Testis (tissue), 3 donors: ENCODE measurements around the gene FAIM. TPM values are rescaled to one million over a fixed set of nuclear protein-coding genes. Genes with fewer than 3 reads are reported as not detected.
A peak's percentile ranks its signal among the peaks of the same experiment; 100 is the strongest.
"Not testable (repeated sequence)": the region's sequence is repeated elsewhere in the genome, so short reads cannot be mapped to it uniquely, and the experiment has no call there.

Experiments used
- DNase-seq: peaks from one replicate; pipeline ENCODE4 v3.0.0-alpha.2; 2019
- H3K27ac ChIP-seq, 2 donors: fragments of 200-600 bp; sonication (generic); one replicate each; pipeline ENCODE4 v1.5.1; 2019
- H3K27me3 ChIP-seq: fragments of 200-600 bp; sonication (generic); one replicate; pipeline ENCODE4 v1.5.1; 2019
- H3K36me3 ChIP-seq: fragments of 200-600 bp; sonication (generic); one replicate; pipeline ENCODE4 v1.5.1; 2017; ENCODE audit warnings: low read depth; ENCODE audit errors: missing control alignments
- H3K4me1 ChIP-seq: fragments of 200-600 bp; sonication (generic); one replicate; pipeline ENCODE4 v1.5.1; 2019
- H3K4me3 ChIP-seq, 2 donors: fragments of 200-600 bp; sonication (generic); one replicate each; pipeline ENCODE4 v1.5.1; 2017 to 2019
- H3K9me3 ChIP-seq: fragments of 200-600 bp; sonication (generic); one replicate; pipeline ENCODE4 v1.5.1; 2017
- POLR2A ChIP-seq: fragments of 450-650 bp; IDR thresholded peaks from one replicate; pipeline ENCODE4 v1.6.1; 2017; ENCODE audit warnings: antibody characterized with exemption, mild to moderate bottlenecking, moderate library complexity
- WGBS, 2 donors: methylation state at CpG; one replicate each; pipeline ENCODE4 v1.1.5; 2018; 5-methylcytosine and 5-hydroxymethylcytosine counted together
- intact Hi-C: fragments of 100-400 bp; cut with DNase I; formaldehyde crosslinking; loops from one replicate; pipeline ENCODE4 v1.15.1; 2023; ENCODE audit warnings: low total_unique reads
- polyA plus RNA-seq: library from polyadenylated mRNA; stranded (reverse); fragments of 350-450 nt; fragmentation: Illumina TruSeq; extraction: RNeasy Lipid Tissue Mini Kit (QIAGEN cat#74804); gene quantifications from one replicate; pipeline ENCODE4 v1.2.3, GENCODE V29; 2014; ENCODE audit warnings: low read depth, low replicate concordance; ENCODE audit not compliant: insufficient read depth
- total RNA-seq, 2 donors: library from RNA; depleted of rRNA; stranded (reverse); fragments of >200 nt; gene quantifications; one replicate each; pipeline ENCODE4 v1.2.3, GENCODE V29; 2016
- TF ChIP-seq, protein P1 (sequence below), 3 experiments: fragments of 450-650 bp in 2 of 3; fragments of 200-600 bp in 1 of 3; sonication (generic) in 1 of 3; IDR thresholded peaks; one replicate each; pipeline ENCODE4 v1.5.1; 2016 to 2019; ENCODE audit warnings: antibody characterized with exemption in 3 of 3, mild to moderate bottlenecking in 2 of 3, moderate library complexity in 1 of 3

Gene FAIM
- total and polyA plus RNA-seq, 3 donors from 2014 or later = 7.0 to 15.3 (median 10.8) TPM

DNA sequence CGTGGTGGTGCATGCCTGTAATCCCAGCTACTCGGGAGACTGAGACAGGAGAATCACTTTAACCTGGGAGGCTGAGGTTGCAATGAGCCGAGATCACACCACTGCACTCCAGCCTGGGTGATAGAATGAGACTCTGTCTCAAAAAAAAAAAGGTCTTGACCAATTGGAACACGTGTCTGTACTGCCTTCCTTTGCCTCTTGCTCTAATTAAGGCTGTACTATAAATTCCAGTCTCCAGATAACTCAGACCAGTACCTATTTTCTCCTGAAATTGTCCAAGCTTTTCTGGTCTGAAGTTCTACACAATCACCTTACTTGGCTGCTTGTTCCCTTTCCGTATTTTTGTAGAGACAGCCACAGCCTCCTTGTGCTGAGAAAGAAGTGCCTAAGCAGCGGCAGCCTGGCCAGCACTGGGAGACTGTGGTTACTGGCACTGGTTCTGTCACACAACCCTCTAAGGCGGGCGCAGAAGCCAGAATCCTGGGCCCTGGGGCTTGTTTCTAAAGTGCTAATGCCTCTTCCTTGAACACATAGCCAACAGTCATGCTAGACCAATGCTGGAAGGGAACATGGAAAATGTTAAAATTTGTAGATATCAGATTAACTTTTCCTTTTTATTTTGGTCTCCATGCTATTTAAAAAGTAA is 8.3 kb upstream of the FAIM start:
- TF ChIP-seq, protein P1, sequence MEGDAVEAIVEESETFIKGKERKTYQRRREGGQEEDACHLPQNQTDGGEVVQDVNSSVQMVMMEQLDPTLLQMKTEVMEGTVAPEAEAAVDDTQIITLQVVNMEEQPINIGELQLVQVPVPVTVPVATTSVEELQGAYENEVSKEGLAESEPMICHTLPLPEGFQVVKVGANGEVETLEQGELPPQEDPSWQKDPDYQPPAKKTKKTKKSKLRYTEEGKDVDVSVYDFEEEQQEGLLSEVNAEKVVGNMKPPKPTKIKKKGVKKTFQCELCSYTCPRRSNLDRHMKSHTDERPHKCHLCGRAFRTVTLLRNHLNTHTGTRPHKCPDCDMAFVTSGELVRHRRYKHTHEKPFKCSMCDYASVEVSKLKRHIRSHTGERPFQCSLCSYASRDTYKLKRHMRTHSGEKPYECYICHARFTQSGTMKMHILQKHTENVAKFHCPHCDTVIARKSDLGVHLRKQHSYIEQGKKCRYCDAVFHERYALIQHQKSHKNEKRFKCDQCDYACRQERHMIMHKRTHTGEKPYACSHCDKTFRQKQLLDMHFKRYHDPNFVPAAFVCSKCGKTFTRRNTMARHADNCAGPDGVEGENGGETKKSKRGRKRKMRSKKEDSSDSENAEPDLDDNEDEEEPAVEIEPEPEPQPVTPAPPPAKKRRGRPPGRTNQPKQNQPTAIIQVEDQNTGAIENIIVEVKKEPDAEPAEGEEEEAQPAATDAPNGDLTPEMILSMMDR (IDR thresholded peaks at IDR 0.05) = no peak
- no peak for TF ChIP-seq POLR2A
- Histone ChIP-seq H3K4me3 (no peak overlapping the region), H3K9me3 (no peaks in the 10 kb centered on the region), H3K4me1 (no peaks in the 10 kb centered on the region), H3K27me3 (no peaks in the 10 kb centered on the region), H3K36me3 (no peaks in the 10 kb centered on the region), H3K27ac (no peak overlapping the region)
- 64 to 68% methylated on average over 7 to 8 of the region's 8 CpGs for WGBS, 2 donors
- intact Hi-C loops = no loop called here
- DNase-seq = no peak

DNA sequence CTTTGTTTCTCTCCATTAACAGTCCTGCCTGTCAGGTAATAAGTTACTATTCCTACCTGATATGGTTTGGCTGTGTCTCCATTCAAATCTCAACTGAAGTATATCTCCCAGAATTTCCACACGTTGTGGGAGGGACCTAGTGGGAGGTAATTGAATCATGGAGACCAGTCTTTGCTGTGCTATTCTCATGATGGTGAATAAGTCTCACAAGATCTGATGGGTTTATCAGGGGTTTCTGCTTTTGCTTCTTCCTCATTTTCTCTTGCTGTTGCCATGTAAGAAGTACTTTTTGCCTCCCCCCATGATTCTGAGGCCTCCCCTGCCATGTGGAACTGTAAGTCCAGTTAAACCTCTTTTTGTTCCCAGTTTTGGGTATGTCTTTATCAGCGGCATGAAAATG is 6.9 kb upstream of the FAIM start:
- H3K27me3 ChIP-seq, H3K4me3 ChIP-seq, H3K9me3 ChIP-seq, H3K4me1 ChIP-seq, H3K36me3 ChIP-seq, DNase-seq, intact Hi-C loops, H3K27ac ChIP-seq: not testable (repeated sequence)
- 69 to 75% methylated on average over 2 of the region's 2 CpGs for WGBS, 2 donors

DNA sequence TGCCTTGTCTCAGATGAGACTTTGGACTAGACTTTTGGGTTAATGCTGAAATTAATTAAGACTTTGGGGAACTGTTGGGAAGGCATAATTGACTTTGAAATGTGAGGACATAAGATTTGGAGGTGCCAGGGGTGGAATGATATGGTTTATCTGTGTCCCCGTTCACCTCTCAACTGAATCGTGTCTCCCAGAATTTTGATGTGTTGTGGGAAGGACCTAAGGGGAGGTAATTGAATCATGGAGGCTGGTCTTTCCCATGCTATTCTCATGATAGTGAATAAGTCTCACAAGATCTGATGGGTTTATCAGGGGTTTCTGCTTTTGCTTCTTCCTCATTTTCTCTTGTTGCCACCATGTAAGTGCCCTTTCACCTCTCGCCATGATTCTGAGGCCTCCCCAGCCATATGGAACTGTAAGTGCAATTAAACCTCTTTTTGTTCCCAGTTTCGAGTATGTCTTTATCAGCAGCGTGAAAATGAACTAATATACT is 4.4 kb upstream of the FAIM start:
- DNase-seq, H3K36me3 ChIP-seq, H3K4me3 ChIP-seq, intact Hi-C loops, H3K9me3 ChIP-seq, H3K4me1 ChIP-seq, H3K27me3 ChIP-seq, H3K27ac ChIP-seq: not testable (repeated sequence)
- WGBS, 2 donors = 92 to 98% methylated on average over 5 of the region's 5 CpGs

DNA sequence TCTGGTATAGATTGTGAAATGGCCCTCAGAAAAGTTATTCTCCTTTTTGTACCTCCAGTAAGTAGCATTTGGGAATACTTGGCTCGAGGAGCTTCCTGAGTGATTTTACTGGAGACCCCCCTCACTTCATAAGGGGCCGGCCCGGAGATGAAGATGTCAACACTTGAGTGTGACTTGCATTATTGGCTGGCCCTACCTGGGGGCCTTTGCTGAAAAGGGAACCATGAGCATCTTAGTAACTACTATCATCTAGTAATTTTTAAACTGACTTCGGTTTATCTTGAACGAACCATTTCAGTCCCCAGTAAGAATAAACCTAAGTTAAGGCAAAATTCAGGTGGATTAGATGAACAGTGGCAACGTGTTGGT is 1.3 kb downstream of the FAIM start:
- H3K4me3 ChIP-seq = peak overlapping the region in 1 of 2 donors; percentile 72
- 49 to 57% methylated on average over 6 of the region's 6 CpGs for WGBS, 2 donors
- H3K27ac ChIP-seq = peak overlapping the region; percentile 92 to 94
- no peaks in the 10 kb centered on the region for H3K36me3 ChIP-seq
- no peaks in the 10 kb centered on the region for H3K27me3 ChIP-seq
- no peak for DNase-seq
- H3K9me3 ChIP-seq = no peaks in the 10 kb centered on the region
- TF ChIP-seq POLR2A = no peak
- TF ChIP-seq, protein P1 (IDR thresholded peaks at IDR 0.05) = no peak
- H3K4me1 ChIP-seq = peaks cover 4% of the 10 kb centered on the region
- intact Hi-C loops = no loop called here

DNA sequence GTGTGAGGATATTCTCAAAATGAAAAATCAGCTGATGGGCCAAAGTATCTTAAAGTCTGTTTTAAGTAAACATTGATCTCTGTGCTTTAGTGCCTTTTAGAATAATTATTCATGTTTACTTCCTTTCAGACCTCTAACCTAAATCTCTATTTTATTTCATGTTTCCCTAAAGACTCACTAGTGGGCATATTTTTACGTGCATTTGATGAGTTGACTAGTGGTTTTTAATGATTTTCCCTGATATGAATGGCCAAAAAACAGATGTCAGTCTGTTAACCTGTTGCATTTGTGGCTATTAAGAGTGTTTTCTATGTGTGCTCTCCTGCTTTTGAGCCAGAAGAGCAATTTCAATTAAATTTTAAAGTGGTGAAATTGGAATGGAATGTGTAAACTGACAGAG is 6.9 kb downstream of the FAIM start:
- no peak for DNase-seq
- H3K4me3 ChIP-seq = no peak overlapping the region
- H3K9me3 ChIP-seq = no peaks in the 10 kb centered on the region
- H3K27ac ChIP-seq = no peak overlapping the region
- intact Hi-C loops = no loop called here
- 88 to 90% methylated on average over 1 of the region's 1 CpG for WGBS, 2 donors
- H3K27me3 ChIP-seq = no peaks in the 10 kb centered on the region
- TF ChIP-seq POLR2A = no peak
- TF ChIP-seq, protein P1 (IDR thresholded peaks at IDR 0.05) = no peak
- H3K36me3 ChIP-seq = no peaks in the 10 kb centered on the region
- no peaks in the 10 kb centered on the region for H3K4me1 ChIP-seq

DNA sequence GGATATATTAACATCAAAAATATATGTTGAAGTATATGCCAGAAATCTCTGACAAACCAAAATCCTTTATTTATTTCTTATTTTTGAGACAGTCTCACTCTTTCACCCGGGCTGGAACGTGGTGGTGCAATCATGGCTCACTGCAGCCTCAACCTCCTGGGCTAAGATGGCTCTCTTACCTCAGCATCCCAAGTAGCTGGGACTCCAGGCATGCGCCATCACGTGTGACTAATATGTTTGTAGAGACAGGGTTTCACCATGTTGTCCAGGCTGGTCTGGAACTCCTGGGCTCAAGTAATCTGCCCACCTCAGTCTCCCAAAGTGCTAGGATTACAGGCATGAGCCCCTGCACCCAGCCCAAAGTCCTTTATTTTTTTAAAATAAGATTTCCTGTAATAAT is 11.9 kb downstream of the FAIM start:
- DNase-seq = no peak
- Histone ChIP-seq H3K4me1 (no peaks in the 10 kb centered on the region), H3K36me3 (no peaks in the 10 kb centered on the region), H3K27me3 (no peaks in the 10 kb centered on the region), H3K9me3 (no peaks in the 10 kb centered on the region), H3K4me3 (no peak overlapping the region), H3K27ac (no peak overlapping the region)
- intact Hi-C loops = no loop called here
- TF ChIP-seq, protein P1 (IDR thresholded peaks at IDR 0.05) = no peak
- no peak for TF ChIP-seq POLR2A
- WGBS, 2 donors = 94 to 95% methylated on average over 4 of the region's 4 CpGs
